Mesothelial cell of epicardium (in vitro differentiated cells): ENCODE results near the gene ZP2. TPM values are rescaled to one million over a fixed set of nuclear protein-coding genes. Genes with fewer than 3 reads are reported as not detected.

Experiments
- DNase-seq, 2 experiments: peaks; one replicate each; pipeline ENCODE4 v3.0.0; 2021; ENCODE audit warnings: low spot score in 2 of 2; ENCODE audit not compliant: unreplicated experiment in 2 of 2
- H3K27ac Mint-ChIP-seq: 2 replicates; pipeline ENCODE4 v1.8.0; 2021; ENCODE audit warnings: mixed read lengths
- H3K27me3 Mint-ChIP-seq: 2 replicates; pipeline ENCODE4 v1.8.0; 2021; ENCODE audit warnings: low read depth, mixed read lengths
- H3K36me3 Mint-ChIP-seq: 2 replicates; pipeline ENCODE4 v1.8.0; 2021; ENCODE audit warnings: mixed read lengths
- H3K4me1 Mint-ChIP-seq: 2 replicates; pipeline ENCODE4 v1.8.0; 2021; ENCODE audit warnings: mixed read lengths
- H3K4me3 Mint-ChIP-seq: 2 replicates; pipeline ENCODE4 v1.8.0; 2021; ENCODE audit warnings: mild to moderate bottlenecking, moderate library complexity, mixed read lengths
- H3K9me3 Mint-ChIP-seq: 2 replicates; pipeline ENCODE4 v1.8.0; 2021; ENCODE audit warnings: mixed read lengths
- CTCF ChIP-seq: fragments of 200-600 bp; sonication (generic); IDR thresholded peaks from one replicate; pipeline ENCODE4 v1.5.0; 2021; ENCODE audit warnings: antibody characterized with exemption; ENCODE audit not compliant: unreplicated experiment
- total RNA-seq: library from RNA; stranded (reverse); gene quantifications from 3 replicates; pipeline ENCODE4 v1.2.1, GENCODE V29; 2021

The ZP2 gene
- total RNA-seq, 1 donor from 2014 or later = not detected

GRCh38 chr16:21224800-21225199, 13.4 kb upstream of the ZP2 start:
- Mint-ChIP-seq H3K9me3 (peaks cover 9% of the 10 kb centered on the region), H3K4me1 (no peaks in the 10 kb centered on the region), H3K36me3 (no peaks in the 10 kb centered on the region), H3K27me3 (peaks cover 40% of the 10 kb centered on the region), H3K4me3 (no peak overlapping the region), H3K27ac (no peak overlapping the region)
- no peak for DNase-seq
- no peak for TF ChIP-seq CTCF

DNA sequence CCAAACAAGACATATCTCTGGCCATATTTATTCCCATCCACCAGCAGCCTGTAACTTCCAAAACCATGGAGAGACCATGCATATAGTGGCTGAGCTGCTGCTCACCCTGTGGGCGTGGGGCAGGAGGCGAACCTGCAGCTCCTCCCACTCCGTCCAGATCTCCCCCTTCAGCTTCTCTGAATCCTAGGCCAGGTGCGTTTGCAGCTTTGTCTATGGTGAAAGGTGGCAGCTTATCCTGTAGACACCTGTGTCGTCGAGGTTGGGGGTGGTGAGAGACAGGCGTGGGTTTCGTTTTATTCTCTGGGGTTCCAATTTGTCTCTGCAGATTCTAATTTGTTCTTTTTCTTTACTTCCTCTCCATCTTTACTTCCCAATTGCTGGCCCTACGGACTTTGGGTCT, 12.4 kb upstream of the ZP2 start:
- no peak for DNase-seq
- Mint-ChIP-seq H3K4me1 (no peaks in the 10 kb centered on the region), H3K36me3 (no peaks in the 10 kb centered on the region), H3K4me3 (no peak overlapping the region), H3K27me3 (peaks cover 38% of the 10 kb centered on the region), H3K9me3 (peaks cover 9% of the 10 kb centered on the region), H3K27ac (no peak overlapping the region)
- TF ChIP-seq CTCF = no peak

GRCh38 chr16:21222495-21223337, 11.3 kb upstream of the ZP2 start:
- Mint-ChIP-seq H3K9me3 (peaks cover 9% of the 10 kb centered on the region), H3K27ac (no peak overlapping the region), H3K4me3 (no peak overlapping the region), H3K36me3 (no peaks in the 10 kb centered on the region), H3K27me3 (peaks cover 31% of the 10 kb centered on the region), H3K4me1 (no peaks in the 10 kb centered on the region)
- DNase-seq = no peak
- TF ChIP-seq CTCF = no peak

- Mint-ChIP-seq H3K36me3 (no peaks in the 10 kb centered on the region), H3K27me3 (peaks cover 23% of the 10 kb centered on the region), H3K4me1 (no peaks in the 10 kb centered on the region), H3K9me3 (peaks cover 13% of the 10 kb centered on the region), H3K4me3 (no peak overlapping the region), H3K27ac (no peak overlapping the region)
- no peak for TF ChIP-seq CTCF
- DNase-seq = no peak
These were observed 8.2 kb upstream of the ZP2 start for GRCh38 chr16:21219551-21219950.

DNA sequence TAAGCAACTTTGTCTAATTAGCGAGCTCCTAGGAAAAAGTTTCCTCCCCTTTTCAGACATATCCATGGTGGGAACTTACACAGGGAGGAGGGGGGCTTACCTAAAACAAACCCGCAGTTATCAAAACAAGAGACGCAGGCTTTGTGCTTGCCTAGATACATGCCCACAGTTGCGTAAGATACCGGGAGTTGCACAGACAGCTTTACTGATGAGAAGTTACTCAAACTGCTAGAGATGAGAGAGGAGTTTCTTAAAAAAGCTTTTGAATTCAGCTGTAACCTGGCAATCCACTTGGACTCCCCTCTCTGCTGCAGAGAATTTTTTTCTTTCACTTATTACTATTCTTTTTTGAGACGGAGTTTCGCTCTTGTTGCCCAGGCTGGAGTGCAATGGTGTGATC, 6.8 kb upstream of the ZP2 start:
- no peak overlapping the region for H3K27ac Mint-ChIP-seq
- H3K27me3 Mint-ChIP-seq = peaks cover 20% of the 10 kb centered on the region
- no peaks in the 10 kb centered on the region for H3K4me1 Mint-ChIP-seq
- H3K9me3 Mint-ChIP-seq = peaks cover 13% of the 10 kb centered on the region
- no peak for DNase-seq
- no peak for TF ChIP-seq CTCF
- no peak overlapping the region for H3K4me3 Mint-ChIP-seq
- no peaks in the 10 kb centered on the region for H3K36me3 Mint-ChIP-seq
